Mucosa of rectum (tissue), 2 donors: ENCODE measurements around the gene KRT35.

Experiments used
- H3K27ac ChIP-seq, 2 donors: one replicate each; pipeline ENCODE4 v1.7.0; 2013; ENCODE audit warnings: inconsistent platforms in 2 of 2, low read depth in 2 of 2, low read length in 2 of 2
- H3K27me3 ChIP-seq, 2 donors: one replicate each; pipeline ENCODE4 v1.7.0; 2013; ENCODE audit warnings: low read length in 2 of 2; ENCODE audit not compliant: control insufficient read depth in 2 of 2, insufficient read depth in 2 of 2
- H3K36me3 ChIP-seq, 2 donors: one replicate each; pipeline ENCODE4 v1.7.0; 2013; ENCODE audit warnings: low read length in 2 of 2; ENCODE audit not compliant: control insufficient read depth in 2 of 2, insufficient read depth in 2 of 2
- H3K4me1 ChIP-seq, 2 donors: one replicate each; pipeline ENCODE4 v1.7.0; 2013; ENCODE audit warnings: low read length in 2 of 2, mild to moderate bottlenecking in 1 of 2; ENCODE audit not compliant: control insufficient read depth in 2 of 2, insufficient read depth in 2 of 2
- H3K4me3 ChIP-seq, 2 donors: one replicate each; pipeline ENCODE4 v1.7.0; 2013; ENCODE audit warnings: low read length in 2 of 2
- H3K9ac ChIP-seq, 2 donors: one replicate each; pipeline ENCODE4 v1.7.0; 2013; ENCODE audit warnings: low read length in 2 of 2, low read depth in 1 of 2, mild to moderate bottlenecking in 1 of 2
- H3K9me3 ChIP-seq, 2 donors: one replicate each; pipeline ENCODE4 v1.7.0; 2013; ENCODE audit warnings: low read length in 2 of 2; ENCODE audit not compliant: control insufficient read depth in 2 of 2
- donor health status: healthy.
- donor health status: Normal muscosa, but diverticular disease.

Gene KRT35

DNA sequence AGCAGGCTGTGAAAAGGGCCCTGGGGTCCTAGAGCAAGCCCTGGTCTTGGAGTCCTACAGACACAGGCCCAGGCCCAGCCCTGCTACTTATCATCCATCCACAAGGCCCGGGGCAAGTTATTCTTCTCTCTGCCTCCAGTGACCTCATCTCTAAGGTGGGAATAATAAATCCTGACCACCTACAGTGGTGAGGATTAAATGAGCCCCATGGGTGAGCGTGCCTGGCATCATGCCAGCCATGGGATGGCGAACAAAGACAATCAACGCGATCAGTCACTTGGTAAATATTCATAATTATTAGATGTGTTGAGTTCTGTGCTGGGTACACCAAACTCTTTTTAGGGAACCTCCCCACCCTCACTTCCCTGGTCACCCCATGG lies 32.2 kb upstream of the KRT35 start:
- Histone ChIP-seq H3K4me1 (peaks cover 15 to 18% of the 10 kb centered on the region in 2 donors), H3K9ac (no peak overlapping the region), H3K9me3 (no peaks in the 10 kb centered on the region), H3K4me3 (no peak overlapping the region), H3K27me3 (no peaks in the 10 kb centered on the region), H3K27ac (no peak overlapping the region), H3K36me3 (no peaks in the 10 kb centered on the region)

GRCh38 chr17:41512546-41513167 lies 31.7 kb upstream of the KRT35 start:
- Histone ChIP-seq H3K27me3 (no peaks in the 10 kb centered on the region), H3K4me1 (peaks cover 15 to 18% of the 10 kb centered on the region in 2 donors), H3K36me3 (no peaks in the 10 kb centered on the region), H3K9me3 (no peaks in the 10 kb centered on the region), H3K27ac (no peak overlapping the region), H3K4me3 (no peak overlapping the region), H3K9ac (no peak overlapping the region)

GRCh38 chr17:41511716-41512115 lies 30.8 kb upstream of the KRT35 start:
- Histone ChIP-seq H3K36me3 (no peaks in the 10 kb centered on the region), H3K27me3 (no peaks in the 10 kb centered on the region), H3K9ac (peak overlapping the region in 1 of 2 donors; percentile 61), H3K27ac (peak overlapping the region in 1 of 2 donors; percentile 26), H3K4me3 (no peak overlapping the region), H3K9me3 (no peaks in the 10 kb centered on the region), H3K4me1 (peaks cover 15 to 18% of the 10 kb centered on the region in 2 donors)

DNA sequence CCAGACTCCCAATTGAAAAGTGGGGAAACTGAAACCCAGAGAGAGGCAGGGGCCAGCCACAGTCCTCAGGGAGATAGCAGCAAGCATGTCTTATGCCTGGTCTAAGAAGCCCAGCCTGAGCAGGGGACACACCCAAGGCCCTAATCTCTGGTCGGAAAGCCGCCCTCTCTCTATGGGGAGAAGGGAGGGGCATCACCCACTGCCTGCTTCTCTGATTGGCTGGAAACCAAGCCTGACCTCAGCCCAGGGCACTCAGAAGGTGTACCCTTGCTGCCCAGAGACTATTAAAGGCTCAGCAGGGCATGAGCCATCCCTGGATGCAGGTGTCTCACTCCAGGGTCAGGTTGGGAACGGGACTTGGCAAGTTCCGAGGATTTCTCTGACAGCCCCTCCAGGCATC lies 30.2 kb upstream of the KRT35 start:
- no peak overlapping the region for H3K4me3 ChIP-seq
- H3K4me1 ChIP-seq = peaks cover 15 to 19% of the 10 kb centered on the region in 2 donors
- H3K36me3 ChIP-seq = no peaks in the 10 kb centered on the region
- peak overlapping the region in 1 of 2 donors; percentile 56 for H3K27ac ChIP-seq
- no peaks in the 10 kb centered on the region for H3K27me3 ChIP-seq
- no peaks in the 10 kb centered on the region for H3K9me3 ChIP-seq
- H3K9ac ChIP-seq = peak overlapping the region in 1 of 2 donors; percentile 61

GRCh38 chr17:41510251-41511065 lies 29.5 kb upstream of the KRT35 start:
- H3K27ac ChIP-seq = peak overlapping the region in 1 of 2 donors; percentile 56
- H3K4me3 ChIP-seq = no peak overlapping the region
- H3K36me3 ChIP-seq = no peaks in the 10 kb centered on the region
- H3K9me3 ChIP-seq = no peaks in the 10 kb centered on the region
- no peaks in the 10 kb centered on the region for H3K27me3 ChIP-seq
- peaks cover 15 to 21% of the 10 kb centered on the region in 2 donors for H3K4me1 ChIP-seq
- H3K9ac ChIP-seq = peak overlapping the region in 1 of 2 donors; percentile 61

- Histone ChIP-seq H3K9me3 (no peaks in the 10 kb centered on the region), H3K27ac (no peak overlapping the region), H3K36me3 (no peaks in the 10 kb centered on the region), H3K4me3 (no peak overlapping the region), H3K4me1 (peaks cover 15 to 21% of the 10 kb centered on the region in 2 donors), H3K9ac (no peak overlapping the region), H3K27me3 (peaks cover 0 to 2% of the 10 kb centered on the region in 2 donors)
These were observed 26.4 kb upstream of the KRT35 start for GRCh38 chr17:41507315-41507880.

DNA sequence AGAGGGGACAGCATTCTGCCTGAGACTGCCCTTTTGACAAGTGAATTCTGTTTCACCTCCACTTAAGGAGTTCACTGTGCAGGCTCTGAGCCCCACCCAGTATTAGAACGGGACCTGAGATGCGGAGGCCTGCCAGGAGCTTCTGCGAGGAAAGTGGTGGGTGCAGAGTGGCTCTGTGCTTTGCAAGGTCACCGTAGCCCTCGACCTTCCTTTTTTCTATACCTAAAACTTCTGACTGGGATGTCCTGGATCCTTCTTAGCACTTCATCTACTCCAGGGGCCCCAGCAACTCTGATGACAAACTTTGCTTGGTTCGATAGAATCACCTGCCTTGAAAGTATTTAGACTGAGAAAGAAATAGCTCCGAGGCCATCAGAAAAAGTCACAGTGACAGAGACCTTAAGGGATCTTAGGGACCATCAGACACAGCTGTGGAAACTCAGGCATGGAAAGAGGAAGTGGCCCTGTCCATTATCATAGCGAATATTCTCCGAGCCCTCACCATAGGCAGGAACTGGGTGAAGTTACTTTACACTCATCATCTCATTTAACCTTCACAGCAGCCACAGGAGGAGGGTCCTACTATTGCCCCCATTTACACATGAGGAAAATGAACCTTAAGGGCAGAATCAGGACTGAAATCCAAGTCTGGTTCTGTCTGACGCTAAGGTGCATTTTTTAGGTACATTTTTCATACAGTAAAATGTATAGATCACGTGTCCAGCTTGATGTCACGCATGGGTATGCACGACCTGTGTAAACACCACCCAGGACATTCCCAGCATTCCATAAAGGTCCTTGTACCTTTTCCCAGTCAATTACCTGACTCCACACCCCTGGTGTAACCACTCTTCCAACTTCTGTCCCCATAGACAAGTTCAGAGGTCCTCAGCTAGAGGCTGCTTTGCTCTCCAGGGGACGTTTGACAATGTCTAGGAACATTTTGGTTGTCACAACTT lies 25.1 kb upstream of the KRT35 start:
- no peaks in the 10 kb centered on the region for H3K36me3 ChIP-seq
- H3K4me3 ChIP-seq = no peak overlapping the region
- peaks cover 0 to 2% of the 10 kb centered on the region in 2 donors for H3K27me3 ChIP-seq
- no peak overlapping the region for H3K9ac ChIP-seq
- H3K27ac ChIP-seq = no peak overlapping the region
- H3K9me3 ChIP-seq = no peaks in the 10 kb centered on the region
- H3K4me1 ChIP-seq = peaks cover 8 to 14% of the 10 kb centered on the region in 2 donors

DNA sequence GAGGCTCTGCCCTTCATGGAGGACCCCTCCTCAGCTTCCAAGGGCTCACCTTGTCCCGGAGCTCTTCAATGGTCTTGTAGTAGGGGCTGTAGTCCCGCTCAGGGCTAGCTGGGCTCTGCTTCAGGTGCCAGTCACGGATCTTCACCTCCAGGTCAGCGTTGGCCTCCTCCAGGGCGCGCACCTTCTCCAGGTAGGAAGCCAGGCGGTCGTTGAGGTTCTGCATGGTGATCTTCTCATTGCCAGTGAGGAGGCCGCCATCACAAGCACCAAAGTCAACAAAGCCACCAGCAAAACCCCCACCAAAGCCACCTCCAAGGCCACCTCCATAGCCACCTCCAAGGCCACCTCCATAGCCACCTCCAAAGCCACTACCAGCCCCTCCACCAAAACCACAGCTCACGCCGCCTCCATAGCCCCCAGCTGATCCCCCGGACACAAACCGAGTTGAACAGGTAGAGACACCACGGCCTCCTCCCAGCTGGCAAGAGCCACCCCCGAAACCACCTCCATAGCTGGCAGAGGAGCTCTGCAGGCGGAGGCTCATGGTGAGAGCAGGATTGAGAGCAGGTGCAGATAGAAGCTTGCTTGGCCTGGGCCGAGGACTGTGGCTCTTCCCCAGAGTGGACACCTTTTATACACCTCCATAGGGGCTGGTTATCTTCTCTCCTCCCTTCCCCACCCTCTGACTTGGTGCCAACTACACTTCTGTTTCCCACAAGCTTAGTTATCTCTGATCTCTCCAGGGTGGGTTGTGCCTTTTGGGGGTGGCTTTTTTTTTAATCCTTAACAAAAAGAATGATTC lies 24.3 kb upstream of the KRT35 start, which contains the start of gene KRT13:
Gene KRT13, minus strand, starts transcription at position 606 of the 802 bp plus-strand sequence. Its CDS starts 62 bp downstream, at position 544.
- Histone ChIP-seq H3K27me3 (peaks cover 0 to 2% of the 10 kb centered on the region in 2 donors), H3K36me3 (no peaks in the 10 kb centered on the region), H3K9me3 (no peaks in the 10 kb centered on the region), H3K27ac (no peak within 1 kb of the TSS), H3K4me3 (no peak within 1 kb of the TSS), H3K9ac (no peak within 1 kb of the TSS), H3K4me1 (peaks cover under 1 to 5% of the 10 kb centered on the region in 2 donors)
